Measurements from ENCODE around the gene TUBB2A. TPM values are rescaled to one million over a fixed set of nuclear protein-coding genes. Genes with fewer than 3 reads are reported as not detected.

The TUBB2A gene
- total and polyA plus RNA-seq, 2 of the 4 experiments (the other 2 are of a cell fraction) = 164 to 264 TPM

DNA sequence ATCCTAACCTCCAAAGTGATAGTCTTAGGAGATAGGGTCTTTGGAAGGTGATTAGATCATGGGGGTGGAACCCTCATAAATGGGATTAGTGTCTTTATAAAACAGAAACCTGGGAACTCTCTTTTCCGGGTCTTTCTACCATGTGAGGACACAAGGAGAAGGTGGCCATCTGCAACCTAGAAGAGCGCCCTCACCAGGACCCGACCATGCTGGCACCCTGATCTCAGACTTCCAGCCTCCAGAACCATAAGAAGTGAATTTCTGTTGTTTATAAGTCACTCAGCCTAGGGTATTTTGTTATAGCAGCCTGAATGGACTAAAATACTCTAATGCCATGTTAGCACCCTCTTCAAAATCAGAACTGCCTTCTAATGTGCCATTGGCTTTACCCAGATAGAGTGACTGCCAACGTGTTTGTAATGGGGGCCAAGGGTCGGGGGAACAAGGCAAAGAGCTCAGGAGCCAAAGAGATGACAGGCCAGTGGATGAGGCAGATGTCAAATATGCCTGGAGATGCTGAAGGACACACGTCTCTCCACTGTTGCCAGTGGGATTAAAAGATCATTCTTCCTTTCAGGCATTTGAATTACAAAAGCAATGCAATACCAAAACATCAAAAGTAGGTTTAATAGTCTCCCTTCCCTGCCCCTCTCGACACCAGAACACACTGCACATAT, 49.1 kb upstream of the TUBB2A start:
- H3K27ac ChIP-seq (ENCODE audit: insufficient read depth, low read length) = no peak overlapping the region
- no peaks in the 10 kb centered on the region for H3K9me3 ChIP-seq (ENCODE audit: control insufficient read depth, insufficient read depth, low read length)
- H2BK5ac ChIP-seq (ENCODE audit: low read depth, low read length, poor library complexity, severe bottlenecking) = peak overlapping the region; percentile 65
- H4K20me1 ChIP-seq (ENCODE audit: insufficient read depth, low read length) = no peaks in the 10 kb centered on the region
- H2BK20ac ChIP-seq (ENCODE audit: low read depth, low read length) = no peak overlapping the region
- no peak overlapping the region for H3K4ac ChIP-seq (ENCODE audit: low read depth, low read length)
- TF ChIP-seq SMC3 (IDR thresholded peaks at IDR 0.05; ENCODE audit: low read depth, low read length) = no peak
- no peaks in the 10 kb centered on the region for H3K27me3 ChIP-seq (ENCODE audit: control insufficient read depth, insufficient read depth, low read length)
- H2AK9ac ChIP-seq (replicated peaks; ENCODE audit: low read depth, low read length, poor library complexity) = no peak overlapping the region
- H2BK120ac ChIP-seq (ENCODE audit: low read depth, low read length) = no peak overlapping the region
- H3K56ac ChIP-seq (ENCODE audit: extremely low read depth, insufficient read depth, low read length) = no peak overlapping the region
- H3K79me1 ChIP-seq (ENCODE audit: low read depth in 1 of 2, low read length in 2 of 2) = no peaks in the 10 kb centered on the region
- no TSS peak for BruUV-seq (replicated peaks)
- H2AFZ ChIP-seq (replicated peaks; ENCODE audit: low read length, poor library complexity) = no peak overlapping the region
- ChIA-PET CTCF (no interaction called here), POLR2A (ENCODE audit: unreplicated experiment) (no interaction called here)
- in situ Hi-C loops (cut with MboI; ENCODE audit: low sequenced_read_pairs) (no loop called here), intact Hi-C loops (cut with micrococcal nuclease) (no loop called here), dilution Hi-C loops (cut with HindIII; ENCODE audit: low sequenced_read_pairs, unreplicated experiment) (no loop called here)
- DNase-seq (no peak), ATAC-seq (ENCODE audit: low read depth) (no peak)
- no peak overlapping the region for H3K4me3 ChIP-seq (ENCODE audit: insufficient read depth, low read depth, low read length)
- H4K5ac ChIP-seq (ENCODE audit: low read depth, low read length) = peak overlapping the region; percentile 14; the same call in 1 of the 2 replicates
- H3K9me1 ChIP-seq (ENCODE audit: insufficient read depth, low read length) = peaks cover 6% of the 10 kb centered on the region
- H3K36me3 ChIP-seq (ENCODE audit: control insufficient read depth, insufficient read depth, low read length) = no peaks in the 10 kb centered on the region
- H3K9ac ChIP-seq (ENCODE audit: low read depth, low read length) = no peak overlapping the region
- no peak overlapping the region for H3K14ac ChIP-seq (replicated peaks; ENCODE audit: low read depth, low read length)
- no peak overlapping the region for H3K4me2 ChIP-seq (ENCODE audit: low read depth, low read length)
- no CpG with 5 or more reads among the region's 7 CpGs for WGBS, 2 experiments (ENCODE audit: extremely low coverage in 2 of 2, insufficient read length in 1 of 2)
- H4K8ac ChIP-seq (ENCODE audit: low read depth in 2 of 2, low read length in 2 of 2) = no peak overlapping the region
- no peak overlapping the region for H3K23ac ChIP-seq (ENCODE audit: low read depth, low read length)
- peak overlapping the region; percentile 44; the same call in 1 of the 3 replicates for H2BK15ac ChIP-seq (ENCODE audit: low read depth, low read length)
- H2AK5ac ChIP-seq (ENCODE audit: low read depth, low read length) = no peak overlapping the region
- no peak overlapping the region; the same call in 1 of the 2 replicates for H4K91ac ChIP-seq (ENCODE audit: insufficient read depth, low read depth, low read length)
- H3K4me1 ChIP-seq (ENCODE audit: control insufficient read depth, insufficient read depth, low read length) = peaks cover 15% of the 10 kb centered on the region
- 0 out of 2 replicates have a peak overlapping the region, but pooled peaks have one; percentile 19 for H3K18ac ChIP-seq (ENCODE audit: low read depth, low read length)

Data from IMR-90 (cell line).